ENCODE results near the gene SEC14L5. TPM values are rescaled to one million over a fixed set of nuclear protein-coding genes. Genes with fewer than 3 reads are reported as not detected.

Gene SEC14L5
- total RNA-seq, 1 experiment from 2014 or later: not detected

- Histone ChIP-seq H3K9me2 (replicated peaks; ENCODE audit: low read length) (no peaks in the 10 kb centered on the region), H3K4me2 (ENCODE audit: low read length) (no peak overlapping the region), H3K27ac (ENCODE audit: low read length) (no peak overlapping the region), H3K4me1 (ENCODE audit: insufficient read depth, low read length) (peaks cover 7% of the 10 kb centered on the region), H3K4me3 (ENCODE audit: low read length) (no peak overlapping the region), H4K20me1 (ENCODE audit: low read length) (no peaks in the 10 kb centered on the region), H2AFZ (ENCODE audit: low read length) (no peak overlapping the region), H3K27me3 (ENCODE audit: low read length) (no peaks in the 10 kb centered on the region), H3K9ac (ENCODE audit: low read length) (no peak overlapping the region), H3K9me3 (ENCODE audit: low read length) (no peaks in the 10 kb centered on the region), H3K36me3 (ENCODE audit: low read depth, low read length) (no peaks in the 10 kb centered on the region), H3F3A (ENCODE audit: low read length, unreplicated experiment) (no peaks in the 10 kb centered on the region), H3K79me2 (ENCODE audit: low read length) (no peaks in the 10 kb centered on the region)
- ATAC-seq: no peak
- intact Hi-C loops (cut with micrococcal nuclease): no loop called here
- ChIA-PET POLR2A (ENCODE audit: unreplicated experiment) (no interaction called here), CTCF (no interaction called here)
- BruUV-seq (replicated peaks): no TSS peak
- no peak for DNase-seq
- TF ChIP-seq EZH2phosphoT487 (IDR thresholded peaks at IDR 0.05; ENCODE audit: borderline replicate concordance, low read length) (no peak), CTCF (conservative IDR thresholded peaks at IDR 0.05; ENCODE audit: low read depth, low read length) (no peak), EZH2 (IDR thresholded peaks at IDR 0.05; ENCODE audit: low read length, unreplicated experiment) (no peak)
These were observed 77.7 kb downstream of the SEC14L5 start for GRCh38 chr16:5035909-5036227.

DNA sequence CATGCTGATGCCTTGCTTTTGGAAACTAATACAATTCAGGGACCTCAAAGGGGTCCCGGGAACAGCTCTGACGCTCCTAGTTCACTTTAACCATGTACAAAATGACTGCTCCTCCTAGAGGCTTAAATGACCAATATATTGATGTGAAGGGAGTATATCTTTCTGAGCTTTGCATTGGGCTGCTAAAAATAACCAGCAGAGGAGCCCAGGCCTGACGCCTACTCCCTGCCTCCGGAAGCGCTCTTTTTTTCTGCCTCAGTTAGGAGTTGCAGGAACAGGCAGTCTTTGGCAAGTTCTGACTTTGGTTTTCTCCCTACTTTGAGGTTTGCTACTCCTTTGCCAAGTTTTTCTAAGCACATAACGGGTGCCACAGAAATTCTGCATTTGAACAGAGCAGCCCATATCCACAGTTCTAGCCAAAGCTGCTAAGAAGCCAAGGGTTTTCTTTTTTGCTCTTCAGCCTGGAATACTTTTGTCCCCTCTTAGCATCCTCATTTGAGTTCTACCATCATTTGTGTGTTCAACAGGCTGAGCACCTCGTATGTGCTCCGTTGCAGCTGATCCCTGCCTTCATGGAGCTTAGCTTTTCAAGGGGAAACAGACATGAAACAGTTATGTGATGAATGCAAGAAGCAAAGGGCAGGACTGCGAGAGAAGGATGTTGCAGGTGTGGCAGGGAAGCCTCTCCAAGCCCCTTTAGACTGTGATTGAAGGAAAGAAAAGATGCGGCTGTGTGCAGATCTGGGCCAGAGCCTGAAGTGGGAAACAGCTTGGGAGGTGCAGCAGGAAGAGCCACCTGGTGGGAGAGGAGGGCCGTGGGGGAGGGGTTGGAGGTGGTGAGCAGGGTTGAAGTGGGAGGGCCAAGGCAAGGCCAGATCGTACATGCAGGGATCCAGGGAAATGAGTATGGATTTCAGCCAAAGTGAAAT lies 78.4 kb downstream of the SEC14L5 start:
- Histone ChIP-seq H3K79me2 (ENCODE audit: low read length) (no peaks in the 10 kb centered on the region), H3K36me3 (ENCODE audit: low read depth, low read length) (no peaks in the 10 kb centered on the region), H2AFZ (ENCODE audit: low read length) (no peak overlapping the region), H3K27ac (ENCODE audit: low read length) (no peak overlapping the region), H3K9ac (ENCODE audit: low read length) (no peak overlapping the region), H3K9me2 (replicated peaks; ENCODE audit: low read length) (no peaks in the 10 kb centered on the region), H3K9me3 (ENCODE audit: low read length) (no peaks in the 10 kb centered on the region), H3K27me3 (ENCODE audit: low read length) (no peaks in the 10 kb centered on the region), H3K4me3 (ENCODE audit: low read length) (no peak overlapping the region), H3K4me1 (ENCODE audit: insufficient read depth, low read length) (peaks cover 9% of the 10 kb centered on the region), H3K4me2 (ENCODE audit: low read length) (no peak overlapping the region), H3F3A (ENCODE audit: low read length, unreplicated experiment) (no peaks in the 10 kb centered on the region), H4K20me1 (ENCODE audit: low read length) (no peaks in the 10 kb centered on the region)
- POLR2A ChIA-PET (ENCODE audit: unreplicated experiment): no interaction called here
- ATAC-seq (no peak), DNase-seq (no peak)
- CTCF ChIA-PET: no interaction called here
- intact Hi-C loops (cut with micrococcal nuclease): no loop called here
- TF ChIP-seq EZH2phosphoT487 (IDR thresholded peaks at IDR 0.05; ENCODE audit: borderline replicate concordance, low read length) (no peak), CTCF (conservative IDR thresholded peaks at IDR 0.05; ENCODE audit: low read depth, low read length) (no peak), EZH2 (IDR thresholded peaks at IDR 0.05; ENCODE audit: low read length, unreplicated experiment) (no peak)
- no TSS peak for BruUV-seq (replicated peaks)

DNA sequence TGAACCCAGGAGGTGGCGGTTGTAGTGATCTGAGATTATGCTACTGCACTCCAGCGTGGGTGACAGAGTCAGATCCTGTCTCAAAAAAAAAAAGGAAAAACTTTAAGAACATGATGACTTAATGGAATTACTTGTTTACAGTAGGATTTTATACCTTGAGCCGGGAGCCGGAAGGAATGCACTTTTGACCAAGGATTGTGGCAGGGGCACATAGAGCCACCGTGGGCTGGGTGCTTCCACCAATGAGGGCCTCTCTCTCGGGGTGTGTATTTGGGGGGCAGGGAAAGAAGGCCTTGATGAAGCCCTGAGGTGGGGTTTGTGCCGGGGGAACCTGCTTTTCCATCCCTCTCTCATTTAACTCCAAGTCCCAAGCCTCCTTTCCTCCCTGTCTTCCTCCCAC lies 82.3 kb downstream of the SEC14L5 start:
- DNase-seq (no peak), ATAC-seq (no peak)
- TF ChIP-seq CTCF (conservative IDR thresholded peaks at IDR 0.05; ENCODE audit: low read depth, low read length) (no peak), EZH2phosphoT487 (IDR thresholded peaks at IDR 0.05; ENCODE audit: borderline replicate concordance, low read length) (no peak), EZH2 (IDR thresholded peaks at IDR 0.05; ENCODE audit: low read length, unreplicated experiment) (no peak)
- Histone ChIP-seq H4K20me1 (ENCODE audit: low read length) (no peaks in the 10 kb centered on the region), H3K79me2 (ENCODE audit: low read length) (no peaks in the 10 kb centered on the region), H2AFZ (ENCODE audit: low read length) (no peak overlapping the region), H3K9ac (ENCODE audit: low read length) (no peak overlapping the region), H3K36me3 (ENCODE audit: low read depth, low read length) (no peaks in the 10 kb centered on the region), H3K9me3 (ENCODE audit: low read length) (no peaks in the 10 kb centered on the region), H3K4me1 (ENCODE audit: insufficient read depth, low read length) (peaks cover 9% of the 10 kb centered on the region), H3K4me3 (ENCODE audit: low read length) (no peak overlapping the region), H3K27ac (ENCODE audit: low read length) (no peak overlapping the region), H3K9me2 (replicated peaks; ENCODE audit: low read length) (no peaks in the 10 kb centered on the region), H3F3A (ENCODE audit: low read length, unreplicated experiment) (no peaks in the 10 kb centered on the region), H3K4me2 (ENCODE audit: low read length) (no peak overlapping the region), H3K27me3 (ENCODE audit: low read length) (no peaks in the 10 kb centered on the region)
- POLR2A ChIA-PET (ENCODE audit: unreplicated experiment): no interaction called here
- intact Hi-C loops (cut with micrococcal nuclease): no loop called here
- BruUV-seq (replicated peaks): no TSS peak
- CTCF ChIA-PET: no interaction called here

All from PC-3 (cell line).